HepG2 (cell line): Measurements from ENCODE around the gene PTCRA. TPM values are rescaled to one million over a fixed set of nuclear protein-coding genes. Genes with fewer than 3 reads are reported as not detected.

Source experiments
- ATAC-seq: fragments of 200-7000 bp; cut with Tn5 transposase; 3 replicates; pipeline ENCODE4 v1.9.1; 2020; ENCODE audit warnings: mild to moderate bottlenecking, moderate library complexity
- BruUV-seq: library from RNA; stranded (reverse); fragments of 400-500 nt; replicated peaks from 2 replicates; lab custom pipeline; 2021; lab: Mats Ljungman, UMichigan
- CTCF ChIA-PET: fragments of 300-600 bp; formaldehyde crosslinking; extraction: SDS; loops from one replicate; lab custom pipeline; 2021; ENCODE audit warnings: low total read pairs, inconsistent platforms, low intra/inter-chr PET ratio; lab: Yijun Ruan, JAX
- POLR2A ChIA-PET: fragments of 350-600 bp; sonication (Branson Sonifier 250); formaldehyde crosslinking; loops from one replicate; lab custom pipeline; 2020; ENCODE audit warnings: antibody characterized with exemption, inconsistent platforms; lab: Yijun Ruan, JAX
- DNase-seq: peaks from one replicate; pipeline ENCODE4 v3.0.0-alpha.2; 2015; ENCODE audit warnings: low spot score
- FAIRE-seq: peaks from 3 replicates; lab custom pipeline; 2011; peaks lifted over from hg19 to GRCh38; lab: Jason Lieb, UNC
- H2AFZ ChIP-seq: one replicate; pipeline ENCODE4 v1.6.1; 2011; ENCODE audit warnings: low read length, inconsistent platforms
- H3K27ac ChIP-seq: fragments of 300-600 bp; 3 replicates; pipeline ENCODE4 v1.8.0; 2011; ENCODE audit warnings: mixed run types, mild to moderate bottlenecking, mixed read lengths, low read length, inconsistent platforms; ENCODE audit not compliant: insufficient read depth; ENCODE audit errors: extremely low read length
- H3K27me3 ChIP-seq, 2 experiments: fragments of 200-600 bp in 1 of 2; 2 replicates in 1 of 2; 3 replicates in 1 of 2; pipeline versions ENCODE4 v1.6.0 to v1.8.0; 2011; ENCODE audit warnings: low read length in 2 of 2, mild to moderate bottlenecking in 2 of 2, moderate library complexity in 2 of 2, inconsistent platforms in 1 of 2; ENCODE audit not compliant: insufficient read depth in 2 of 2, control insufficient read depth in 1 of 2
- H3K36me3 ChIP-seq, 2 experiments: fragments of 200-600 bp in 1 of 2; replicated peaks in 1 of 2; 2 replicates in 1 of 2; 3 replicates in 1 of 2; pipeline versions ENCODE4 v1.5.1 to v1.8.0; 2011; ENCODE audit warnings: low read length in 2 of 2, inconsistent platforms in 1 of 2; ENCODE audit not compliant: insufficient read depth in 2 of 2, control insufficient read depth in 1 of 2
- H3K4me1 ChIP-seq: 2 replicates; pipeline ENCODE4 v1.5.1; 2012; ENCODE audit warnings: low read length, inconsistent platforms; ENCODE audit not compliant: insufficient read depth
- H3K4me2 ChIP-seq: 2 replicates; pipeline ENCODE4 v1.6.0; 2011; ENCODE audit warnings: low read depth, low read length, inconsistent platforms
- H3K4me3 ChIP-seq, 3 experiments: fragments of 200-600 bp in 1 of 3; sonication (generic), shearing (Covaris generic) in 1 of 3; replicated peaks in 1 of 3; 2 replicates each; pipeline ENCODE4 v1.5.1; 2011 to 2016; ENCODE audit warnings: low read length in 3 of 3, inconsistent platforms in 2 of 3, low read depth in 2 of 3, mild to moderate bottlenecking in 2 of 3, control low read depth in 1 of 3, mixed read lengths in 1 of 3; ENCODE audit not compliant: insufficient read depth in 1 of 3
- H3K79me2 ChIP-seq: one replicate; pipeline ENCODE4 v1.6.1; 2011; ENCODE audit warnings: low read length, inconsistent platforms; ENCODE audit not compliant: insufficient read depth
- H3K9ac ChIP-seq: 2 replicates; pipeline ENCODE4 v1.6.0; 2011; ENCODE audit warnings: mild to moderate bottlenecking, low read depth, low read length, inconsistent platforms; ENCODE audit not compliant: insufficient read depth
- H3K9me3 ChIP-seq: 2 replicates; pipeline ENCODE4 v1.5.1; 2012; ENCODE audit warnings: mild to moderate bottlenecking, low read length
- H4K20me1 ChIP-seq: 2 replicates; pipeline ENCODE4 v1.6.0; 2011; ENCODE audit warnings: inconsistent platforms, mild to moderate bottlenecking, low read length, moderate library complexity; ENCODE audit not compliant: insufficient read depth
- FOXA3 ChIP-seq: IDR thresholded peaks from 2 replicates; pipeline ENCODE4 v1.6.1; 2016; ENCODE audit warnings: missing genetic modification reagents, missing compliant biosample characterization
- GRHL1 ChIP-seq: sonication (generic); formaldehyde crosslinking; conservative IDR thresholded peaks from 2 replicates; pipeline ENCODE4 v1.8.0; 2022; ENCODE audit warnings: missing genetic modification reagents
- HDAC1 ChIP-seq: sonication (generic); formaldehyde crosslinking; IDR thresholded peaks from 2 replicates; pipeline ENCODE4 v1.5.1; 2020; ENCODE audit warnings: mild to moderate bottlenecking, missing genetic modification reagents
- LCORL ChIP-seq, 2 experiments: fragments of 450-650 bp in 1 of 2; sonication (generic) in 1 of 2; formaldehyde crosslinking in 1 of 2; IDR thresholded peaks; 2 replicates each; pipeline versions ENCODE4 v1.5.0 to v1.6.1; 2017 to 2020; ENCODE audit warnings: antibody characterized with exemption in 1 of 2, missing genetic modification reagents in 1 of 2
- RNF2 ChIP-seq: fragments of 450-650 bp; conservative IDR thresholded peaks from 2 replicates; pipeline ENCODE4 v1.6.1; 2016; ENCODE audit warnings: low read depth
- SMARCC2 ChIP-seq: fragments of 450-650 bp; IDR thresholded peaks from 2 replicates; pipeline ENCODE4 v1.6.1; 2017; ENCODE audit warnings: antibody characterized with exemption, mild to moderate bottlenecking
- ZNF430 ChIP-seq: sonication (generic); formaldehyde crosslinking; IDR thresholded peaks from 2 replicates; pipeline ENCODE4 v1.9.0; 2021; ENCODE audit warnings: mild to moderate bottlenecking, missing genetic modification reagents
- ZNF652 ChIP-seq: IDR thresholded peaks from 2 replicates; pipeline ENCODE4 v1.6.1; 2016; ENCODE audit warnings: low read depth, borderline replicate concordance
- WGBS: methylation state at CpG from one replicate; pipeline ENCODE4 v1.1.6; 2017; ENCODE audit warnings: low lambda C conversion rate; 5-methylcytosine and 5-hydroxymethylcytosine counted together
- in situ Hi-C: cut with HindIII; loops from 2 replicates; pipeline ENCODE4 v1.10.0; 2017; ENCODE audit warnings: low pct_unique_long_range_greater_than_20kb; ENCODE audit not compliant: extremely low pct_ligation_motif_present
- intact Hi-C: fragments of 100-400 bp; cut with micrococcal nuclease; formaldehyde crosslinking; loops from one replicate; pipeline ENCODE4 v1.10.0; 2022; ENCODE audit not compliant: unreplicated experiment
- polyA plus RNA-seq, 8 experiments: library from polyadenylated mRNA; depleted of rRNA in 3 of 8; stranded (reverse) in 7 of 8; unstranded in 1 of 8; fragments of >200 nt; fragmentation: Illumina TruSeq in 4 of 8; extraction: Trizol in 4 of 8; gene quantifications; 2 replicates each; pipeline versions ENCODE4 v1.2.1 to v1.2.3, GENCODE V29; 2011 to 2016; ENCODE audit warnings: low read depth in 4 of 8, missing spikeins in 1 of 8, mixed read lengths in 1 of 8; ENCODE audit not compliant: insufficient read depth in 1 of 8
- total RNA-seq, 5 experiments: library from RNA; depleted of rRNA; stranded (reverse); fragments of >200 nt; fragmentation: Illumina TruSeq; extraction: Trizol; gene quantifications; 2 replicates each; pipeline ENCODE4 v1.2.3, GENCODE V29; 2016; ENCODE audit warnings: low read depth in 1 of 5
- TF ChIP-seq, protein P1 (sequence below): sonication (generic); formaldehyde crosslinking; IDR thresholded peaks from 2 replicates; pipeline ENCODE4 v1.9.0; 2021; ENCODE audit warnings: mild to moderate bottlenecking, missing genetic modification reagents
- TF ChIP-seq, protein P2 (sequence below): sonication (generic); formaldehyde crosslinking; IDR thresholded peaks from 2 replicates; pipeline ENCODE4 v1.9.0; 2021; ENCODE audit warnings: missing genetic modification reagents, borderline replicate concordance

The PTCRA gene
- total and polyA plus RNA-seq, 2 of the 13 experiments (the other 11 are each of a cell fraction or from before 2014, with no cell fraction given): not detected

DNA sequence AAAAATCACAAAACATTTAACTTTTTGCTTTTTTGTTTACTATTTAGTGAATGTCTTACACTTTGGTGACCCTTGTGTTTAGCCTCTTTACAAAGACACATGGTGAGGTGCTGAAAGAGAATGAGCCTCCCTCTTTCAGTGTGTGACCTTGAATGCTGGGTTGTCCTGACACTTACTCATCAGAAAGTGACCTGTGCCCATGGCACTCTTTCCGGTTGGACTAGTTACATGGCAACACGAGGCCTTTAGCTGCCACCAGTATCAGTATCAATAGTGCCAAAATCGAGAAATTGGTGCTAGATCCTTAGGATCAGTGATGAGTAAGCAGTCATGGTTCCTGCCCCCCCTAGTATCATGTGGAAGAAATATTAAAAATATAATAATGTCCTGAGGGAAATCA, 38.2 kb upstream of the PTCRA start (continued):
- TF ChIP-seq ZNF652 (0 out of 2 replicates have a peak, but pooled peaks have one; percentile 22), LCORL (IDR thresholded peaks at IDR 0.05) (no peak), LCORL (CRISPR knock-in tag; IDR thresholded peaks at IDR 0.05) (no peak), FOXA3 (peak; percentile 41; the same call in 1 of the 2 replicates), SMARCC2 (no peak)
- TF ChIP-seq, all 625 proteins: peak for 65

GRCh38 chr6:42879372-42880239, 36.2 kb upstream of the PTCRA start, which contains the start of gene RPL7L1:
Gene RPL7L1 (plus strand): TSS chr6:42879616. CDS start chr6:42879911, 295 bp downstream.
- CTCF ChIA-PET: no interaction called here
- in situ Hi-C loops (loop anchor here (5.0 kb wide), 1 partner anchor 217 kb away; no protein-coding TSS in a partner anchor), intact Hi-C loops (loop anchor here (1.0 to 2.0 kb wide), 2 partner anchors 11 to 133 kb away; partner anchors contain the start of gene TBCC)
- peaks cover 65% of the 10 kb centered on the region for H3K4me1 ChIP-seq
- no peaks in the 10 kb centered on the region for H3K9me3 ChIP-seq
- H4K20me1 ChIP-seq: peaks cover 11% of the 10 kb centered on the region
- H2AFZ ChIP-seq: peak within 1 kb of the TSS; percentile 89
- peak within 1 kb of the TSS; percentile 85 to 92 (median 89) for H3K4me3 ChIP-seq
- H3K36me3 ChIP-seq: peaks cover 17 to 26% of the 10 kb centered on the region in 2 experiments
- peaks cover 42% of the 10 kb centered on the region for H3K79me2 ChIP-seq
- FAIRE-seq (peak; percentile 91), ATAC-seq (peak; percentile 94), DNase-seq (peak; percentile 95)
- H3K27me3 ChIP-seq: no peaks in the 10 kb centered on the region; a peak in 1 of 5 replicates
- POLR2A ChIA-PET: interaction anchor here (0.8 to 6.4 kb wide), 37 partner anchors 11 to 1092 kb away, joined by 3 to 147 read pairs (median 4); partner anchors contain the start of genes BICRAL, CNPY3, CUL7 and GNMT
- TSS peak; percentile 99 for BruUV-seq
- H3K4me2 ChIP-seq: peak within 1 kb of the TSS; percentile 84
- peak within 1 kb of the TSS; percentile 93 for H3K27ac ChIP-seq
- peak within 1 kb of the TSS; percentile 97 for H3K9ac ChIP-seq
- WGBS: 0% methylated on average over 41 of the region's 41 CpGs
- TF ChIP-seq RNF2 (no peak; the same call in 1 of the 2 replicates), HDAC1 (peak; percentile 85), GRHL1 (CRISPR knock-in tag) (no peak), ZNF430 (CRISPR knock-in tag) (no peak)
- TF ChIP-seq, protein P1, sequence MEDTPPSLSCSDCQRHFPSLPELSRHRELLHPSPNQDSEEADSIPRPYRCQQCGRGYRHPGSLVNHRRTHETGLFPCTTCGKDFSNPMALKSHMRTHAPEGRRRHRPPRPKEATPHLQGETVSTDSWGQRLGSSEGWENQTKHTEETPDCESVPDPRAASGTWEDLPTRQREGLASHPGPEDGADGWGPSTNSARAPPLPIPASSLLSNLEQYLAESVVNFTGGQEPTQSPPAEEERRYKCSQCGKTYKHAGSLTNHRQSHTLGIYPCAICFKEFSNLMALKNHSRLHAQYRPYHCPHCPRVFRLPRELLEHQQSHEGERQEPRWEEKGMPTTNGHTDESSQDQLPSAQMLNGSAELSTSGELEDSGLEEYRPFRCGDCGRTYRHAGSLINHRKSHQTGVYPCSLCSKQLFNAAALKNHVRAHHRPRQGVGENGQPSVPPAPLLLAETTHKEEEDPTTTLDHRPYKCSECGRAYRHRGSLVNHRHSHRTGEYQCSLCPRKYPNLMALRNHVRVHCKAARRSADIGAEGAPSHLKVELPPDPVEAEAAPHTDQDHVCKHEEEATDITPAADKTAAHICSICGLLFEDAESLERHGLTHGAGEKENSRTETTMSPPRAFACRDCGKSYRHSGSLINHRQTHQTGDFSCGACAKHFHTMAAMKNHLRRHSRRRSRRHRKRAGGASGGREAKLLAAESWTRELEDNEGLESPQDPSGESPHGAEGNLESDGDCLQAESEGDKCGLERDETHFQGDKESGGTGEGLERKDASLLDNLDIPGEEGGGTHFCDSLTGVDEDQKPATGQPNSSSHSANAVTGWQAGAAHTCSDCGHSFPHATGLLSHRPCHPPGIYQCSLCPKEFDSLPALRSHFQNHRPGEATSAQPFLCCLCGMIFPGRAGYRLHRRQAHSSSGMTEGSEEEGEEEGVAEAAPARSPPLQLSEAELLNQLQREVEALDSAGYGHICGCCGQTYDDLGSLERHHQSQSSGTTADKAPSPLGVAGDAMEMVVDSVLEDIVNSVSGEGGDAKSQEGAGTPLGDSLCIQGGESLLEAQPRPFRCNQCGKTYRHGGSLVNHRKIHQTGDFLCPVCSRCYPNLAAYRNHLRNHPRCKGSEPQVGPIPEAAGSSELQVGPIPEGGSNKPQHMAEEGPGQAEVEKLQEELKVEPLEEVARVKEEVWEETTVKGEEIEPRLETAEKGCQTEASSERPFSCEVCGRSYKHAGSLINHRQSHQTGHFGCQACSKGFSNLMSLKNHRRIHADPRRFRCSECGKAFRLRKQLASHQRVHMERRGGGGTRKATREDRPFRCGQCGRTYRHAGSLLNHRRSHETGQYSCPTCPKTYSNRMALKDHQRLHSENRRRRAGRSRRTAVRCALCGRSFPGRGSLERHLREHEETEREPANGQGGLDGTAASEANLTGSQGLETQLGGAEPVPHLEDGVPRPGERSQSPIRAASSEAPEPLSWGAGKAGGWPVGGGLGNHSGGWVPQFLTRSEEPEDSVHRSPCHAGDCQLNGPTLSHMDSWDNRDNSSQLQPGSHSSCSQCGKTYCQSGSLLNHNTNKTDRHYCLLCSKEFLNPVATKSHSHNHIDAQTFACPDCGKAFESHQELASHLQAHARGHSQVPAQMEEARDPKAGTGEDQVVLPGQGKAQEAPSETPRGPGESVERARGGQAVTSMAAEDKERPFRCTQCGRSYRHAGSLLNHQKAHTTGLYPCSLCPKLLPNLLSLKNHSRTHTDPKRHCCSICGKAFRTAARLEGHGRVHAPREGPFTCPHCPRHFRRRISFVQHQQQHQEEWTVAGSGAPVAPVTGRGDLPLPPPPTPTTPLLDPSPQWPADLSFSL (CRISPR knock-in tag): no peak
- TF ChIP-seq, protein P2, sequence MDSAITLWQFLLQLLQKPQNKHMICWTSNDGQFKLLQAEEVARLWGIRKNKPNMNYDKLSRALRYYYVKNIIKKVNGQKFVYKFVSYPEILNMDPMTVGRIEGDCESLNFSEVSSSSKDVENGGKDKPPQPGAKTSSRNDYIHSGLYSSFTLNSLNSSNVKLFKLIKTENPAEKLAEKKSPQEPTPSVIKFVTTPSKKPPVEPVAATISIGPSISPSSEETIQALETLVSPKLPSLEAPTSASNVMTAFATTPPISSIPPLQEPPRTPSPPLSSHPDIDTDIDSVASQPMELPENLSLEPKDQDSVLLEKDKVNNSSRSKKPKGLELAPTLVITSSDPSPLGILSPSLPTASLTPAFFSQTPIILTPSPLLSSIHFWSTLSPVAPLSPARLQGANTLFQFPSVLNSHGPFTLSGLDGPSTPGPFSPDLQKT (CRISPR knock-in tag): peak; percentile 78; the same call in 1 of the 2 replicates
